Fibroblast of lung (primary cell): Measurements from ENCODE around the gene NTNG1.

Experiments used
- EZH2 ChIP-seq: IDR thresholded peaks from 2 replicates; pipeline ENCODE4 v1.5.1; 2012; ENCODE audit warnings: low read length, control low read depth, mild to moderate bottlenecking; ENCODE audit errors: missing control alignments
- TF ChIP-seq, protein P1 (sequence below), 2 donors: IDR thresholded peaks in 1 of 2; conservative IDR thresholded peaks in 1 of 2; 1 replicate in 1 of 2; 2 replicates in 1 of 2; pipeline ENCODE4 v1.5.1; 2011 to 2012; ENCODE audit warnings: low read length in 2 of 2, control low read depth in 1 of 2, inconsistent platforms in 1 of 2, low read depth in 1 of 2, mild to moderate bottlenecking in 1 of 2

GRCh38 chr1:107293901-107294613 lies 153.2 kb downstream of the NTNG1 start:
- TF ChIP-seq, protein P1, sequence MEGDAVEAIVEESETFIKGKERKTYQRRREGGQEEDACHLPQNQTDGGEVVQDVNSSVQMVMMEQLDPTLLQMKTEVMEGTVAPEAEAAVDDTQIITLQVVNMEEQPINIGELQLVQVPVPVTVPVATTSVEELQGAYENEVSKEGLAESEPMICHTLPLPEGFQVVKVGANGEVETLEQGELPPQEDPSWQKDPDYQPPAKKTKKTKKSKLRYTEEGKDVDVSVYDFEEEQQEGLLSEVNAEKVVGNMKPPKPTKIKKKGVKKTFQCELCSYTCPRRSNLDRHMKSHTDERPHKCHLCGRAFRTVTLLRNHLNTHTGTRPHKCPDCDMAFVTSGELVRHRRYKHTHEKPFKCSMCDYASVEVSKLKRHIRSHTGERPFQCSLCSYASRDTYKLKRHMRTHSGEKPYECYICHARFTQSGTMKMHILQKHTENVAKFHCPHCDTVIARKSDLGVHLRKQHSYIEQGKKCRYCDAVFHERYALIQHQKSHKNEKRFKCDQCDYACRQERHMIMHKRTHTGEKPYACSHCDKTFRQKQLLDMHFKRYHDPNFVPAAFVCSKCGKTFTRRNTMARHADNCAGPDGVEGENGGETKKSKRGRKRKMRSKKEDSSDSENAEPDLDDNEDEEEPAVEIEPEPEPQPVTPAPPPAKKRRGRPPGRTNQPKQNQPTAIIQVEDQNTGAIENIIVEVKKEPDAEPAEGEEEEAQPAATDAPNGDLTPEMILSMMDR (conservative IDR thresholded peaks at IDR 0.05 in 1 of 2, IDR thresholded peaks at IDR 0.05 in 1 of 2; ENCODE audit: low read depth in 1 of 2, low read length in 2 of 2) = no peak
- TF ChIP-seq EZH2 = no peak
